Right lobe of liver (tissue), 4 donors: ENCODE measurements around the gene CMKLR1.

Experiments
- CTCF ChIP-seq, 4 donors: fragments of 200-600 bp in 3 of 4; fragments of 450-650 bp in 1 of 4; IDR thresholded peaks; one replicate each; pipeline versions ENCODE4 v1.5.1 to v1.8.0; 2016 to 2022; ENCODE audit warnings: antibody characterized with exemption in 4 of 4, mild to moderate bottlenecking in 2 of 4
- POLR2A ChIP-seq: fragments of 450-650 bp; IDR thresholded peaks from one replicate; pipeline ENCODE4 v1.6.1; 2017; ENCODE audit warnings: antibody characterized with exemption, mild to moderate bottlenecking
- donor health status: DM: no; HTN: no; CAD: no.
- donor health status: DM: no; HTN: no; CAD: no.
- donor health status: DM: no; HTN: yes; CAD: no.

- TF ChIP-seq CTCF (IDR thresholded peaks at IDR 0.05) (no peak), POLR2A (no peak)
Observed at GRCh38 chr12:108255252-108255602, 83.9 kb downstream of the CMKLR1 start.
